ENCODE data around the gene DIP2C.

DIP2C gene

GRCh38 chr10:293636-294035 lies 395.8 kb downstream of the DIP2C start:
- Histone ChIP-seq H3K27ac (ENCODE audit: low read length) (no peak overlapping the region), H3K27me3 (ENCODE audit: control insufficient read depth in 1 of 2, insufficient read depth in 2 of 2, low read length in 2 of 2) (no peaks in the 10 kb centered on the region), H3K4me3 (ENCODE audit: low read length in 2 of 2) (no peak overlapping the region), H3K36me3 (ENCODE audit: control insufficient read depth in 2 of 2, insufficient read depth in 2 of 2, low read length in 2 of 2) (peaks cover 16 to 26% of the 10 kb centered on the region in 2 donors), H3K9me3 (ENCODE audit: control insufficient read depth in 2 of 2, low read length in 2 of 2) (no peaks in the 10 kb centered on the region), H3K9ac (ENCODE audit: low read length in 2 of 2) (no peak overlapping the region), H3K4me1 (ENCODE audit: control insufficient read depth, insufficient read depth, low read length) (peaks cover 10% of the 10 kb centered on the region)

DNA sequence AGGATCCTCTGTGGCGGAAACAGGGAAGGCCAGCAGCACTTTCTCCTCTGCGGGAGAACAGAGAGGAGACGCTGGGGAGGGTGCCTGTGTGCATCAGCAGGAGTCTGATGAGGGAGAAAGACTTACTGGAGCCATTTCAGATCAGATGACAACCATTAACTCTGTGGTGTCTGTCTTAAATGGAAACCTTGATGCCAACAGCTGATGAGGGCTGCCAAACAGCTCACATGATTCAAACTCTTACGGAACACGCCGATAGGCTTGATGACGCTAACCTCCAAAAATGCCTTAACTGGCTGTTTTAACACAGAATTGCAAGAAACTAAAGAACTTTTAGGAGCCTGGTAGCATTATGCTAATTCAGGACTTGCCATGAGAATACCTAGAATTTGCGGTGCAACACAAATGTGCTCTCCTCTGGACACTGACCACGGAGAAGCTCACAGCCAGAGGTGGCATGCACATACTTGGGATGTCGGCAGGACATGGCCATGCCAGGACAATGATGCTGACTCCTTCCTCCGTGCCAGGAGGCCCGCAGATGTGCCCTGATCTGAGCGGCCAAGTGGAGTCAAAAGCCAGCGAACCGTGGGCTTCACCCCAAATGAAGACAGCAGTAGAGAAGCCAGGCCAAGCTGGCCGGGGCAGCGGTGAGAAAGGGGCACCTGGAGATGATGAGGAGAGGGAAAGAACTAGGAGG lies 399.3 kb downstream of the DIP2C start:
- H3K4me1 ChIP-seq (ENCODE audit: control insufficient read depth, insufficient read depth, low read length): no peaks in the 10 kb centered on the region
- no peaks in the 10 kb centered on the region for H3K9me3 ChIP-seq (ENCODE audit: control insufficient read depth in 2 of 2, low read length in 2 of 2)
- H3K27me3 ChIP-seq (ENCODE audit: control insufficient read depth in 1 of 2, insufficient read depth in 2 of 2, low read length in 2 of 2): no peaks in the 10 kb centered on the region
- peaks cover 22 to 31% of the 10 kb centered on the region in 2 donors for H3K36me3 ChIP-seq (ENCODE audit: control insufficient read depth in 2 of 2, insufficient read depth in 2 of 2, low read length in 2 of 2)
- H3K4me3 ChIP-seq (ENCODE audit: low read length in 2 of 2): no peak overlapping the region
- H3K9ac ChIP-seq (ENCODE audit: low read length in 2 of 2): no peak overlapping the region
- no peak overlapping the region for H3K27ac ChIP-seq (ENCODE audit: low read length)

GRCh38 chr10:289581-289980 lies 399.9 kb downstream of the DIP2C start:
- H3K9me3 ChIP-seq (ENCODE audit: control insufficient read depth in 2 of 2, low read length in 2 of 2): no peaks in the 10 kb centered on the region
- no peak overlapping the region for H3K9ac ChIP-seq (ENCODE audit: low read length in 2 of 2)
- H3K4me3 ChIP-seq (ENCODE audit: low read length in 2 of 2): no peak overlapping the region
- no peaks in the 10 kb centered on the region for H3K27me3 ChIP-seq (ENCODE audit: control insufficient read depth in 1 of 2, insufficient read depth in 2 of 2, low read length in 2 of 2)
- H3K4me1 ChIP-seq (ENCODE audit: control insufficient read depth, insufficient read depth, low read length): no peaks in the 10 kb centered on the region
- H3K27ac ChIP-seq (ENCODE audit: low read length): no peak overlapping the region
- H3K36me3 ChIP-seq (ENCODE audit: control insufficient read depth in 2 of 2, insufficient read depth in 2 of 2, low read length in 2 of 2): peaks cover 23 to 33% of the 10 kb centered on the region in 2 donors

- Histone ChIP-seq H3K9me3 (ENCODE audit: control insufficient read depth in 2 of 2, low read length in 2 of 2) (no peaks in the 10 kb centered on the region), H3K27ac (ENCODE audit: low read length) (no peak overlapping the region), H3K36me3 (ENCODE audit: control insufficient read depth in 2 of 2, insufficient read depth in 2 of 2, low read length in 2 of 2) (peaks cover 31 to 39% of the 10 kb centered on the region in 2 donors), H3K9ac (ENCODE audit: low read length in 2 of 2) (no peak overlapping the region), H3K4me1 (ENCODE audit: control insufficient read depth, insufficient read depth, low read length) (no peaks in the 10 kb centered on the region), H3K4me3 (ENCODE audit: low read length in 2 of 2) (no peak overlapping the region), H3K27me3 (ENCODE audit: control insufficient read depth in 1 of 2, insufficient read depth in 2 of 2, low read length in 2 of 2) (no peaks in the 10 kb centered on the region)
These were observed 400.9 kb downstream of the DIP2C start for GRCh38 chr10:288316-289200.

GRCh38 chr10:287814-288213 lies 401.7 kb downstream of the DIP2C start:
- no peak overlapping the region for H3K9ac ChIP-seq (ENCODE audit: low read length in 2 of 2)
- H3K27me3 ChIP-seq (ENCODE audit: control insufficient read depth in 1 of 2, insufficient read depth in 2 of 2, low read length in 2 of 2): no peaks in the 10 kb centered on the region
- no peaks in the 10 kb centered on the region for H3K4me1 ChIP-seq (ENCODE audit: control insufficient read depth, insufficient read depth, low read length)
- peaks cover 35 to 44% of the 10 kb centered on the region in 2 donors for H3K36me3 ChIP-seq (ENCODE audit: control insufficient read depth in 2 of 2, insufficient read depth in 2 of 2, low read length in 2 of 2)
- H3K27ac ChIP-seq (ENCODE audit: low read length): no peak overlapping the region
- H3K4me3 ChIP-seq (ENCODE audit: low read length in 2 of 2): no peak overlapping the region
- no peaks in the 10 kb centered on the region for H3K9me3 ChIP-seq (ENCODE audit: control insufficient read depth in 2 of 2, low read length in 2 of 2)

DNA sequence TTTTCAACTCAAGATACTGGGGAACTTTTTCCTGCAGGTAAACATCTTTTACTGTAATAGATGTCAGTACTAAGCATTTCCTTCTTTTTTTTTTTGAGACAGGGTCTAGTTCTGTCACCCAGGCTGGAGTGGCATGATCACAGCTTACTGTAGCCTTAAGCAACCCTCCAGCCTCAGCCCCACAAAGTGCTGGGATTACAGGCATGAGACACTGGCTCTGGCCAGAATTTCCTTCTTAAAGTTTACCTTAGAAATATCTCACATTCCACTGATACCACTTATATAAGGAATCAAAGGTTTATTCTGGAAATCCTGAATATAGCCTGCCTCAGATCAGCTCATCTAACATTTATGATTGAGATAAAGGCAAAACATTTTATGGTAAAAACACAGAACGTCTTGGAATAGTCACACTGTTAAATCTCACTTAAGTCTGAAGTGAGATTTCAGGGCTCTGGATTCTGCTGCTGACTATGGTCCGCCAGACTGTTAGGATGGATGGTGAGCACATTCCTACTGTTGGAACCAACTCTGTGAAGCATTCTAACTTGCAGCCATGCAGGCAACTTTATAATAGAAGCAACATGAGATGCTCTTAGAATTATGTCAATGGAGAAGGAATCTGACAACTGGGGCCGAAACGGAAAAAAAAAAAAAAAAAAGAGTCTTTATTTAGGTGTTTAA lies 402.3 kb downstream of the DIP2C start:
- Histone ChIP-seq H3K27ac (ENCODE audit: low read length) (no peak overlapping the region), H3K9me3 (ENCODE audit: control insufficient read depth in 2 of 2, low read length in 2 of 2) (no peaks in the 10 kb centered on the region), H3K4me1 (ENCODE audit: control insufficient read depth, insufficient read depth, low read length) (no peaks in the 10 kb centered on the region), H3K4me3 (ENCODE audit: low read length in 2 of 2) (no peak overlapping the region), H3K36me3 (ENCODE audit: control insufficient read depth in 2 of 2, insufficient read depth in 2 of 2, low read length in 2 of 2) (peaks cover 41 to 47% of the 10 kb centered on the region in 2 donors), H3K9ac (ENCODE audit: low read length in 2 of 2) (no peak overlapping the region), H3K27me3 (ENCODE audit: control insufficient read depth in 1 of 2, insufficient read depth in 2 of 2, low read length in 2 of 2) (no peaks in the 10 kb centered on the region)

DNA sequence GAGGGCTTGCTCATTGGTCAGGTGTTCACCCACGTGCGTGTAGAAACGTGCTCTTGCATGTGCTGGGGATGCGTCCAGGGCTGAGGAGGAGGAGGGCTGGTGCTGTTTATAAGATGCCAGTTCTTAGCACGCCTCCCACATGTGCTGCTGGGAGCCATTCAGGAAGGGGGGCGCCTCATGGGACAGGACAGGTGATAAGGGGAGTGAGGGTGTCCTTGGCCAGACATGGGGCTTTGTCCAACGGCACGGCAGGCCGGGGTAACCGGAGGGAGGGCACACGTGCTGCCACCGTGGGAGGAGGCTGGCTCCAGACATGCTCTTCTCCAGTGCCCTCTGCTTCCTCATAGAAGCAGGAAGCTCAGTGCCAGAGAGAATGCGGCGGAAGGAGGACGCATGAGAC lies 404.3 kb downstream of the DIP2C start:
- Histone ChIP-seq H3K36me3 (ENCODE audit: control insufficient read depth in 2 of 2, insufficient read depth in 2 of 2, low read length in 2 of 2) (peaks cover 45 to 51% of the 10 kb centered on the region in 2 donors), H3K9ac (ENCODE audit: low read length in 2 of 2) (no peak overlapping the region)

GRCh38 chr10:283916-284356 lies 405.5 kb downstream of the DIP2C start:
- no peak overlapping the region for H3K9ac ChIP-seq (ENCODE audit: low read length in 2 of 2)
- H3K27ac ChIP-seq (ENCODE audit: low read length): no peak overlapping the region
- no peaks in the 10 kb centered on the region for H3K9me3 ChIP-seq (ENCODE audit: control insufficient read depth in 2 of 2, low read length in 2 of 2)
- H3K27me3 ChIP-seq (ENCODE audit: control insufficient read depth in 1 of 2, insufficient read depth in 2 of 2, low read length in 2 of 2): no peaks in the 10 kb centered on the region
- no peak overlapping the region for H3K4me3 ChIP-seq (ENCODE audit: low read length in 2 of 2)
- H3K36me3 ChIP-seq (ENCODE audit: control insufficient read depth in 2 of 2, insufficient read depth in 2 of 2, low read length in 2 of 2): peaks cover 49 to 55% of the 10 kb centered on the region in 2 donors
- H3K4me1 ChIP-seq (ENCODE audit: control insufficient read depth, insufficient read depth, low read length): no peaks in the 10 kb centered on the region

More for the DNA sequence above, 404.3 kb downstream of the DIP2C start:
- H3K27me3 ChIP-seq (ENCODE audit: control insufficient read depth in 1 of 2, insufficient read depth in 2 of 2, low read length in 2 of 2): no peaks in the 10 kb centered on the region
- no peaks in the 10 kb centered on the region for H3K4me1 ChIP-seq (ENCODE audit: control insufficient read depth, insufficient read depth, low read length)
- H3K4me3 ChIP-seq (ENCODE audit: low read length in 2 of 2): no peak overlapping the region
- H3K9me3 ChIP-seq (ENCODE audit: control insufficient read depth in 2 of 2, low read length in 2 of 2): no peaks in the 10 kb centered on the region
- no peak overlapping the region for H3K27ac ChIP-seq (ENCODE audit: low read length)

DNA sequence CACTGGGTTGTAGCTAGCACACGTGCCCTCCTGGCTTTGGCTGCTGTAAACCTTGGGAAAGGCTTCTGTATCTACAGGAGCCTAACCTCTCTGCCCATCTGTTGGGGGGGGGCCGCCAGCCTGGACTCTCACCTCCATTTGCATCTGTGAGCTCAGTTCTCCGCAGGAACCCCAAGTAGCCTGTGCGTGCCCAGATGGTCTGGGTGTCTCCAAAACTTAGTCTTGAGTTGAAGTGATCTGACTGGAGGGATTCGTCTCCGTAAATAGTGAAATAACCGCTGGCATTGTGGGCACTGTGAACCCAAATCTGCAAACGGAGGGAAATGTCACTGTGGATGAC lies 406.4 kb downstream of the DIP2C start:
- Histone ChIP-seq H3K9ac (ENCODE audit: low read length in 2 of 2) (no peak overlapping the region), H3K4me1 (ENCODE audit: control insufficient read depth, insufficient read depth, low read length) (no peaks in the 10 kb centered on the region), H3K9me3 (ENCODE audit: control insufficient read depth in 2 of 2, low read length in 2 of 2) (no peaks in the 10 kb centered on the region), H3K36me3 (ENCODE audit: control insufficient read depth in 2 of 2, insufficient read depth in 2 of 2, low read length in 2 of 2) (peaks cover 55 to 61% of the 10 kb centered on the region in 2 donors), H3K27me3 (ENCODE audit: control insufficient read depth in 1 of 2, insufficient read depth in 2 of 2, low read length in 2 of 2) (no peaks in the 10 kb centered on the region), H3K4me3 (ENCODE audit: low read length in 2 of 2) (no peak overlapping the region), H3K27ac (ENCODE audit: low read length) (no peak overlapping the region)

GRCh38 chr10:282294-283139 lies 407.0 kb downstream of the DIP2C start:
- Histone ChIP-seq H3K9ac (ENCODE audit: low read length in 2 of 2) (no peak overlapping the region), H3K4me1 (ENCODE audit: control insufficient read depth, insufficient read depth, low read length) (no peaks in the 10 kb centered on the region), H3K27ac (ENCODE audit: low read length) (no peak overlapping the region), H3K4me3 (ENCODE audit: low read length in 2 of 2) (no peak overlapping the region), H3K27me3 (ENCODE audit: control insufficient read depth in 1 of 2, insufficient read depth in 2 of 2, low read length in 2 of 2) (no peaks in the 10 kb centered on the region), H3K36me3 (ENCODE audit: control insufficient read depth in 2 of 2, insufficient read depth in 2 of 2, low read length in 2 of 2) (peaks cover 61 to 64% of the 10 kb centered on the region in 2 donors), H3K9me3 (ENCODE audit: control insufficient read depth in 2 of 2, low read length in 2 of 2) (no peaks in the 10 kb centered on the region)
